Measurements from ENCODE around the gene ATP8A2.

The ATP8A2 gene

GRCh38 chr13:25645681-25646080, 273.9 kb downstream of the ATP8A2 start:
- DNase-seq = no peak

- no peak for DNase-seq
Observed at GRCh38 chr13:25649001-25649633, 277.3 kb downstream of the ATP8A2 start.

GRCh38 chr13:25652764-25653163, 281.0 kb downstream of the ATP8A2 start:
- no peak for DNase-seq

- no peak for DNase-seq
Observed at GRCh38 chr13:25654322-25654721, 282.5 kb downstream of the ATP8A2 start.

- DNase-seq = no peak
Observed at GRCh38 chr13:25657157-25657556, 285.4 kb downstream of the ATP8A2 start.

- DNase-seq = peak; percentile 57
Observed at GRCh38 chr13:25659091-25659795, 287.5 kb downstream of the ATP8A2 start.

- DNase-seq = no peak
Observed at GRCh38 chr13:25660996-25661395, 289.2 kb downstream of the ATP8A2 start.

GRCh38 chr13:25662516-25662915, 290.7 kb downstream of the ATP8A2 start:
- no peak for DNase-seq

- DNase-seq = no peak
Observed at GRCh38 chr13:25668345-25668744, 296.6 kb downstream of the ATP8A2 start.

GRCh38 chr13:25673711-25674110, 301.9 kb downstream of the ATP8A2 start:
- DNase-seq = no peak

GRCh38 chr13:25674371-25674770, 302.6 kb downstream of the ATP8A2 start:
- no peak for DNase-seq

GRCh38 chr13:25675060-25675459, 303.3 kb downstream of the ATP8A2 start:
- no peak for DNase-seq

GRCh38 chr13:25677956-25678355, 306.2 kb downstream of the ATP8A2 start:
- no peak for DNase-seq

GRCh38 chr13:25678398-25678797, 306.6 kb downstream of the ATP8A2 start:
- no peak for DNase-seq

- no peak for DNase-seq
Observed at GRCh38 chr13:25679159-25679558, 307.4 kb downstream of the ATP8A2 start.

GRCh38 chr13:25679936-25680335, 308.2 kb downstream of the ATP8A2 start:
- DNase-seq = no peak

GRCh38 chr13:25682276-25682675, 310.5 kb downstream of the ATP8A2 start:
- no peak for DNase-seq

- peak; percentile 50 for DNase-seq
Observed at GRCh38 chr13:25683056-25683455, 311.3 kb downstream of the ATP8A2 start.

GRCh38 chr13:25683662-25684370, 312.0 kb downstream of the ATP8A2 start:
- DNase-seq = peak; percentile 89

- no peak for DNase-seq
Observed at GRCh38 chr13:25684491-25684890, 312.7 kb downstream of the ATP8A2 start.

GRCh38 chr13:25686831-25687470, 315.2 kb downstream of the ATP8A2 start:
- peak; percentile 37 for DNase-seq

- DNase-seq = no peak
Observed at GRCh38 chr13:25687471-25688225, 315.9 kb downstream of the ATP8A2 start.

GRCh38 chr13:25688536-25688935, 316.8 kb downstream of the ATP8A2 start:
- no peak for DNase-seq
